Measurements from ENCODE around the gene AKR1B1. TPM values are rescaled to one million over a fixed set of nuclear protein-coding genes. Genes with fewer than 3 reads are reported as not detected.
"Not testable (repeated sequence)": the region's sequence is repeated elsewhere in the genome, so short reads cannot be mapped to it uniquely, and the experiment has no call there.

Gene AKR1B1
- 49.1 TPM for total RNA-seq

- Histone ChIP-seq H3K9ac (ENCODE audit: low read depth in 1 of 3, low read length in 3 of 3) (peak within 1 kb of the TSS; percentile 88 to 96 (median 94)), H3K9me3 (ENCODE audit: control insufficient read depth in 3 of 3, low read length in 3 of 3) (peaks cover 0 to 2% (median 2%) of the 10 kb centered on the region in 3 donors), H3K36me3 (ENCODE audit: control insufficient read depth in 3 of 3, insufficient read depth in 3 of 3, low read length in 3 of 3) (peaks cover 0 to 5% (median 4%) of the 10 kb centered on the region in 3 donors), H3K27me3 (ENCODE audit: control insufficient read depth in 3 of 3, insufficient read depth in 3 of 3, low read length in 3 of 3) (no peaks in the 10 kb centered on the region), H3K27ac (ENCODE audit: low read depth, low read length) (peak within 1 kb of the TSS; percentile 90), H3K4me1 (ENCODE audit: control insufficient read depth in 3 of 3, insufficient read depth in 3 of 3, low read length in 3 of 3) (peaks cover 13 to 27% (median 16%) of the 10 kb centered on the region in 3 donors), H3K4me3 (ENCODE audit: low read length in 3 of 3) (peak within 1 kb of the TSS; percentile 73 to 95 (median 91))
Measured at GRCh38 chr7:134458806-134459698, at the start of gene AKR1B1. Gene AKR1B1, minus strand, starts transcription at chr7:134459100. Its CDS starts 38 bp downstream, at chr7:134459062.

- Histone ChIP-seq H3K36me3 (ENCODE audit: control insufficient read depth in 3 of 3, insufficient read depth in 3 of 3, low read length in 3 of 3) (no peaks in the 10 kb centered on the region), H3K4me3 (ENCODE audit: low read length in 3 of 3) (no peak overlapping the region), H3K9ac (ENCODE audit: low read depth in 1 of 3, low read length in 3 of 3) (no peak overlapping the region), H3K27me3 (ENCODE audit: control insufficient read depth in 3 of 3, insufficient read depth in 3 of 3, low read length in 3 of 3) (no peaks in the 10 kb centered on the region), H3K27ac (ENCODE audit: low read depth, low read length) (no peak overlapping the region), H3K9me3 (ENCODE audit: control insufficient read depth in 3 of 3, low read length in 3 of 3) (no peaks in the 10 kb centered on the region), H3K4me1 (ENCODE audit: control insufficient read depth in 3 of 3, insufficient read depth in 3 of 3, low read length in 3 of 3) (peaks cover 0 to 2% (median 0%) of the 10 kb centered on the region in 3 donors)
Measured at GRCh38 chr7:134505856-134506255, 47.0 kb upstream of the AKR1B1 start.

GRCh38 chr7:134504660-134505164 is 45.8 kb upstream of the AKR1B1 start:
- Histone ChIP-seq H3K4me3 (ENCODE audit: low read length in 3 of 3) (no peak overlapping the region), H3K36me3 (ENCODE audit: control insufficient read depth in 3 of 3, insufficient read depth in 3 of 3, low read length in 3 of 3) (no peaks in the 10 kb centered on the region), H3K27ac (ENCODE audit: low read depth, low read length) (no peak overlapping the region), H3K9me3 (ENCODE audit: control insufficient read depth in 3 of 3, low read length in 3 of 3) (no peaks in the 10 kb centered on the region), H3K27me3 (ENCODE audit: control insufficient read depth in 3 of 3, insufficient read depth in 3 of 3, low read length in 3 of 3) (no peaks in the 10 kb centered on the region), H3K4me1 (ENCODE audit: control insufficient read depth in 3 of 3, insufficient read depth in 3 of 3, low read length in 3 of 3) (peaks cover 0 to 2% (median 0%) of the 10 kb centered on the region in 3 donors), H3K9ac (ENCODE audit: low read depth in 1 of 3, low read length in 3 of 3) (no peak overlapping the region)

- no peak overlapping the region for H3K9ac ChIP-seq (ENCODE audit: low read depth in 1 of 3, low read length in 3 of 3)
- H3K4me1 ChIP-seq (ENCODE audit: control insufficient read depth in 3 of 3, insufficient read depth in 3 of 3, low read length in 3 of 3): peaks cover 0 to 2% (median 0%) of the 10 kb centered on the region in 3 donors
- H3K27ac ChIP-seq (ENCODE audit: low read depth, low read length): no peak overlapping the region
- H3K4me3 ChIP-seq (ENCODE audit: low read length in 3 of 3): no peak overlapping the region
- no peaks in the 10 kb centered on the region for H3K36me3 ChIP-seq (ENCODE audit: control insufficient read depth in 3 of 3, insufficient read depth in 3 of 3, low read length in 3 of 3)
- no peaks in the 10 kb centered on the region for H3K9me3 ChIP-seq (ENCODE audit: control insufficient read depth in 3 of 3, low read length in 3 of 3)
- H3K27me3 ChIP-seq (ENCODE audit: control insufficient read depth in 3 of 3, insufficient read depth in 3 of 3, low read length in 3 of 3): no peaks in the 10 kb centered on the region
Measured at GRCh38 chr7:134502463-134503371, 43.8 kb upstream of the AKR1B1 start.

GRCh38 chr7:134500982-134501381 is 42.1 kb upstream of the AKR1B1 start:
- no peaks in the 10 kb centered on the region for H3K27me3 ChIP-seq (ENCODE audit: control insufficient read depth in 3 of 3, insufficient read depth in 3 of 3, low read length in 3 of 3)
- no peaks in the 10 kb centered on the region for H3K36me3 ChIP-seq (ENCODE audit: control insufficient read depth in 3 of 3, insufficient read depth in 3 of 3, low read length in 3 of 3)
- H3K9ac ChIP-seq (ENCODE audit: low read depth in 1 of 3, low read length in 3 of 3): no peak overlapping the region
- H3K9me3 ChIP-seq (ENCODE audit: control insufficient read depth in 3 of 3, low read length in 3 of 3): no peaks in the 10 kb centered on the region
- no peak overlapping the region for H3K27ac ChIP-seq (ENCODE audit: low read depth, low read length)
- H3K4me3 ChIP-seq (ENCODE audit: low read length in 3 of 3): no peak overlapping the region
- peaks cover 0 to 2% (median 0%) of the 10 kb centered on the region in 3 donors for H3K4me1 ChIP-seq (ENCODE audit: control insufficient read depth in 3 of 3, insufficient read depth in 3 of 3, low read length in 3 of 3)

GRCh38 chr7:134500406-134500805 is 41.5 kb upstream of the AKR1B1 start:
- H3K9me3 ChIP-seq (ENCODE audit: control insufficient read depth in 3 of 3, low read length in 3 of 3): no peaks in the 10 kb centered on the region
- no peaks in the 10 kb centered on the region for H3K27me3 ChIP-seq (ENCODE audit: control insufficient read depth in 3 of 3, insufficient read depth in 3 of 3, low read length in 3 of 3)
- H3K9ac ChIP-seq (ENCODE audit: low read depth in 1 of 3, low read length in 3 of 3): no peak overlapping the region
- no peak overlapping the region for H3K27ac ChIP-seq (ENCODE audit: low read depth, low read length)
- H3K36me3 ChIP-seq (ENCODE audit: control insufficient read depth in 3 of 3, insufficient read depth in 3 of 3, low read length in 3 of 3): no peaks in the 10 kb centered on the region
- H3K4me1 ChIP-seq (ENCODE audit: control insufficient read depth in 3 of 3, insufficient read depth in 3 of 3, low read length in 3 of 3): peaks cover 0 to 2% (median 0%) of the 10 kb centered on the region in 3 donors
- H3K4me3 ChIP-seq (ENCODE audit: low read length in 3 of 3): no peak overlapping the region

GRCh38 chr7:134495546-134495945 is 36.6 kb upstream of the AKR1B1 start:
- H3K36me3 ChIP-seq (ENCODE audit: control insufficient read depth in 3 of 3, insufficient read depth in 3 of 3, low read length in 3 of 3): no peaks in the 10 kb centered on the region

GRCh38 chr7:134493091-134493490 is 34.2 kb upstream of the AKR1B1 start:
- H3K36me3 ChIP-seq (ENCODE audit: control insufficient read depth in 3 of 3, insufficient read depth in 3 of 3, low read length in 3 of 3): no peaks in the 10 kb centered on the region
- H3K9ac ChIP-seq (ENCODE audit: low read depth in 1 of 3, low read length in 3 of 3): no peak overlapping the region
- H3K4me3 ChIP-seq (ENCODE audit: low read length in 3 of 3): no peak overlapping the region
- H3K9me3 ChIP-seq (ENCODE audit: control insufficient read depth in 3 of 3, low read length in 3 of 3): no peaks in the 10 kb centered on the region
- no peak overlapping the region for H3K27ac ChIP-seq (ENCODE audit: low read depth, low read length)
- H3K27me3 ChIP-seq (ENCODE audit: control insufficient read depth in 3 of 3, insufficient read depth in 3 of 3, low read length in 3 of 3): no peaks in the 10 kb centered on the region
- H3K4me1 ChIP-seq (ENCODE audit: control insufficient read depth in 3 of 3, insufficient read depth in 3 of 3, low read length in 3 of 3): no peaks in the 10 kb centered on the region

More at GRCh38 chr7:134495546-134495945, 36.6 kb upstream of the AKR1B1 start:
- Histone ChIP-seq H3K9ac (ENCODE audit: low read depth in 1 of 3, low read length in 3 of 3) (no peak overlapping the region), H3K4me3 (ENCODE audit: low read length in 3 of 3) (no peak overlapping the region), H3K9me3 (ENCODE audit: control insufficient read depth in 3 of 3, low read length in 3 of 3) (no peaks in the 10 kb centered on the region), H3K27ac (ENCODE audit: low read depth, low read length) (no peak overlapping the region), H3K27me3 (ENCODE audit: control insufficient read depth in 3 of 3, insufficient read depth in 3 of 3, low read length in 3 of 3) (no peaks in the 10 kb centered on the region), H3K4me1 (ENCODE audit: control insufficient read depth in 3 of 3, insufficient read depth in 3 of 3, low read length in 3 of 3) (no peaks in the 10 kb centered on the region)

- H3K27ac ChIP-seq (ENCODE audit: low read depth, low read length); H3K36me3 ChIP-seq (ENCODE audit: control insufficient read depth in 3 of 3, insufficient read depth in 3 of 3, low read length in 3 of 3): not testable (repeated sequence)
Measured at GRCh38 chr7:134487721-134488120, 28.8 kb upstream of the AKR1B1 start.

More at GRCh38 chr7:134487721-134488120, 28.8 kb upstream of the AKR1B1 start:
- H3K4me3 ChIP-seq (ENCODE audit: low read length in 3 of 3); H3K9me3 ChIP-seq (ENCODE audit: control insufficient read depth in 3 of 3, low read length in 3 of 3); H3K27me3 ChIP-seq (ENCODE audit: control insufficient read depth in 3 of 3, insufficient read depth in 3 of 3, low read length in 3 of 3); H3K4me1 ChIP-seq (ENCODE audit: control insufficient read depth in 3 of 3, insufficient read depth in 3 of 3, low read length in 3 of 3); H3K9ac ChIP-seq (ENCODE audit: low read depth in 1 of 3, low read length in 3 of 3): not testable (repeated sequence)
